Adrenal gland (tissue), 5 donors: ENCODE measurements around the gene LRRTM1.

Experiments used
- POLR2A ChIP-seq, 2 donors: fragments of 450-650 bp; IDR thresholded peaks; one replicate each; pipeline ENCODE4 v1.6.1; 2017; ENCODE audit warnings: antibody characterized with exemption in 2 of 2, mild to moderate bottlenecking in 2 of 2, moderate library complexity in 1 of 2
- TF ChIP-seq, protein P1 (sequence below), 6 experiments: fragments of 450-650 bp in 4 of 6; fragments of 200-600 bp in 2 of 6; sonication (generic) in 1 of 6; IDR thresholded peaks; 1 replicate in 5 of 6; 2 replicates in 1 of 6; pipeline versions ENCODE4 v1.5.1 to v1.8.0; 2016 to 2021; ENCODE audit warnings: antibody characterized with exemption in 6 of 6, mild to moderate bottlenecking in 2 of 6, moderate library complexity in 1 of 6
- donor health status: DM: no; HTN: no; CAD: no.

DNA sequence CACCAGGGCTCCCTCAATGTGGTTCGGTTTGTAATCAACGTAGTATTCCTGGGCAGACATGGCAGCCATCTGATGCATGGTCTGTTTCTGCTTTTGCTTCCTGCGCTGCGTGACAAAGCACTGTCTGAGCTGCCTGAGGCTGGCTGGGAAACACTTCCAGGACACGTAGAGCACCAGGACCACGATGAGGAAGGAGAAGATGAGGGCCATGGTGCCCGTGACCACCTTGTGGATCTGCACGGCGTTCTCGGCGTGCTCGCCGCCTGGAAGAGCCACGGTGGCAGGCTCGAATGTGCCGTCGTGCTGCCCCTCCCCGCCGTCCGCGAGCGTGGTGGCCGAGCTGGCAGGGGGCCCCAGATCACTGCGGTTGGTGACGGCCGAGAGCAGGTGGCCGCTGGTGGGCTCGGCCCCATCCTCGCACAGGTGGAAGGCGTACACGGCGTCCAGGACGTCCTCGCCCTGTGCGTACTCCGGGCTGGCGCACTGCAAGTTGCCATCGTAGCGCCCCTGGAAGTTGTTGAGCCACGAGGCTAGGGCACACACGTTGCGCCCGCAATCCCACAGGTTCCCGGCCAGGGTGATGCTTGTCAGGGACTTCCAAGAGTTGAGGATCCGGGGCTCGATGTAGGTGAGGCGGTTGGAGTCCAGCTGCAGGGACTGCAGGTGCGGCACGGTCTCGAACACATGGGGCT, 2.1 kb downstream of the LRRTM1 start:
- TF ChIP-seq, protein P1, sequence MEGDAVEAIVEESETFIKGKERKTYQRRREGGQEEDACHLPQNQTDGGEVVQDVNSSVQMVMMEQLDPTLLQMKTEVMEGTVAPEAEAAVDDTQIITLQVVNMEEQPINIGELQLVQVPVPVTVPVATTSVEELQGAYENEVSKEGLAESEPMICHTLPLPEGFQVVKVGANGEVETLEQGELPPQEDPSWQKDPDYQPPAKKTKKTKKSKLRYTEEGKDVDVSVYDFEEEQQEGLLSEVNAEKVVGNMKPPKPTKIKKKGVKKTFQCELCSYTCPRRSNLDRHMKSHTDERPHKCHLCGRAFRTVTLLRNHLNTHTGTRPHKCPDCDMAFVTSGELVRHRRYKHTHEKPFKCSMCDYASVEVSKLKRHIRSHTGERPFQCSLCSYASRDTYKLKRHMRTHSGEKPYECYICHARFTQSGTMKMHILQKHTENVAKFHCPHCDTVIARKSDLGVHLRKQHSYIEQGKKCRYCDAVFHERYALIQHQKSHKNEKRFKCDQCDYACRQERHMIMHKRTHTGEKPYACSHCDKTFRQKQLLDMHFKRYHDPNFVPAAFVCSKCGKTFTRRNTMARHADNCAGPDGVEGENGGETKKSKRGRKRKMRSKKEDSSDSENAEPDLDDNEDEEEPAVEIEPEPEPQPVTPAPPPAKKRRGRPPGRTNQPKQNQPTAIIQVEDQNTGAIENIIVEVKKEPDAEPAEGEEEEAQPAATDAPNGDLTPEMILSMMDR (IDR thresholded peaks at IDR 0.05), result no peak
- TF ChIP-seq POLR2A (IDR thresholded peaks at IDR 0.05), result no peak
